ENCODE results near the gene CCDC146. TPM values are rescaled to one million over a fixed set of nuclear protein-coding genes. Genes with fewer than 3 reads are reported as not detected.
"Not testable (repeated sequence)": the region's sequence is repeated elsewhere in the genome, so short reads cannot be mapped to it uniquely, and the experiment has no call there.

Gene CCDC146
- total RNA-seq = 10 to 100 TPM in 6 of 7 donors, 1 to 10 TPM in 1; 7.2 to 44.6 (median 14.8) TPM
- polyA plus RNA-seq = 1 to 10 TPM; 5.3 to 6.8 TPM
- long read RNA-seq, donor 1, partial matches to known transcripts = 0 of 3 reads
- long read RNA-seq, donor 1, other reads (novel, unspliced or antisense) = 2 of 3 reads
- long read RNA-seq, donor 2, transcript CCDC146-204 (5 exons, 1,554 nt) = major isoform, 5 of 6 reads
- long read RNA-seq, donor 2, partial matches to known transcripts = 0 of 6 reads
- long read RNA-seq, donor 2, other reads (novel, unspliced or antisense) = 0 of 6 reads
- long read RNA-seq, donor 3, transcript CCDC146-204 (5 exons, 1,554 nt) = major isoform, 6 of 16 reads
- long read RNA-seq, donor 3, partial matches to known transcripts = 0 of 16 reads
- long read RNA-seq, donor 3, other reads (novel, unspliced or antisense) = 9 of 16 reads

GRCh38 chr7:77121860-77122681 is at the start of gene CCDC146:
CCDC146 (plus strand) TSS chr7:77122615; CDS start chr7:77167669, 45,054 bp downstream.
- peak within 1 kb of the TSS; percentile 38 to 58 for H3K27ac ChIP-seq

GRCh38 chr7:77074786-77075396 is 47.5 kb upstream of the CCDC146 start:
- 83 to 87% (median 87%) methylated on average over 4 to 5 of the region's 6 CpGs for WGBS, 3 donors
- H3K36me3 ChIP-seq; H3K27ac ChIP-seq; intact Hi-C loops (cut with DNase I); H3K4me1 ChIP-seq (ENCODE audit: insufficient read depth); H3K27me3 ChIP-seq; H3K9me3 ChIP-seq; H3K4me3 ChIP-seq; DNase-seq: not testable (repeated sequence)

More at GRCh38 chr7:77121860-77122681, at the start of gene CCDC146:
- intact Hi-C loops (cut with DNase I); H3K9me3 ChIP-seq; H3K4me1 ChIP-seq (ENCODE audit: insufficient read depth); H3K27me3 ChIP-seq; H3K36me3 ChIP-seq: not testable (repeated sequence)
- WGBS, 3 donors = 0 to 1% (median 0%) methylated on average over 25 to 50 of the region's 50 CpGs
- H3K4me3 ChIP-seq = peak within 1 kb of the TSS; percentile 80
- peak; percentile 96 to 99 (median 98) for DNase-seq

GRCh38 chr7:77077060-77077459 is 45.4 kb upstream of the CCDC146 start:
- DNase-seq; H3K4me3 ChIP-seq; H3K27me3 ChIP-seq; H3K4me1 ChIP-seq (ENCODE audit: insufficient read depth); H3K27ac ChIP-seq; intact Hi-C loops (cut with DNase I); H3K36me3 ChIP-seq; H3K9me3 ChIP-seq: not testable (repeated sequence)
- 43 to 85% (median 81%) methylated on average over 2 to 5 of the region's 5 CpGs for WGBS, 3 donors

- H3K9me3 ChIP-seq; DNase-seq; intact Hi-C loops (cut with DNase I); H3K27me3 ChIP-seq; H3K36me3 ChIP-seq; H3K27ac ChIP-seq; H3K4me3 ChIP-seq; H3K4me1 ChIP-seq (ENCODE audit: insufficient read depth): not testable (repeated sequence)
Observed at GRCh38 chr7:77079112-77079511, 43.3 kb upstream of the CCDC146 start.

GRCh38 chr7:77079624-77080023 is 42.8 kb upstream of the CCDC146 start:
- DNase-seq; H3K27ac ChIP-seq; H3K4me3 ChIP-seq; H3K4me1 ChIP-seq (ENCODE audit: insufficient read depth); H3K36me3 ChIP-seq; intact Hi-C loops (cut with DNase I); H3K9me3 ChIP-seq; H3K27me3 ChIP-seq: not testable (repeated sequence)
- WGBS, 3 donors = 65 to 93% (median 76%) methylated on average over 5 of the region's 5 CpGs

- H3K9me3 ChIP-seq; H3K4me1 ChIP-seq (ENCODE audit: insufficient read depth); H3K27me3 ChIP-seq; H3K36me3 ChIP-seq; intact Hi-C loops (cut with DNase I); H3K27ac ChIP-seq; H3K4me3 ChIP-seq; DNase-seq: not testable (repeated sequence)
- 92 to 100% (median 97%) methylated on average over 1 to 2 of the region's 2 CpGs for WGBS, 3 donors
Observed at GRCh38 chr7:77080236-77080635, 42.2 kb upstream of the CCDC146 start.

GRCh38 chr7:77082192-77082591 is 40.2 kb upstream of the CCDC146 start:
- WGBS, 3 donors = 95 to 98% (median 96%) methylated on average over 1 of the region's 1 CpG
- H3K4me3 ChIP-seq; H3K36me3 ChIP-seq; H3K4me1 ChIP-seq (ENCODE audit: insufficient read depth); H3K9me3 ChIP-seq; H3K27ac ChIP-seq; intact Hi-C loops (cut with DNase I); H3K27me3 ChIP-seq; DNase-seq: not testable (repeated sequence)

GRCh38 chr7:77092301-77092700 is 30.1 kb upstream of the CCDC146 start:
- H3K4me3 ChIP-seq; intact Hi-C loops (cut with DNase I); H3K27me3 ChIP-seq; H3K27ac ChIP-seq; H3K36me3 ChIP-seq; H3K4me1 ChIP-seq (ENCODE audit: insufficient read depth); H3K9me3 ChIP-seq; DNase-seq: not testable (repeated sequence)
- 25 to 84% (median 29%) methylated on average over 2 of the region's 2 CpGs for WGBS, 3 donors

GRCh38 chr7:77100501-77100900 is 21.9 kb upstream of the CCDC146 start:
- H3K9me3 ChIP-seq; H3K36me3 ChIP-seq; intact Hi-C loops (cut with DNase I); H3K27ac ChIP-seq; H3K4me1 ChIP-seq (ENCODE audit: insufficient read depth); DNase-seq; H3K4me3 ChIP-seq; H3K27me3 ChIP-seq: not testable (repeated sequence)
- WGBS, 3 donors = 96 to 100% (median 98%) methylated on average over 2 to 3 of the region's 3 CpGs

- intact Hi-C loops (cut with DNase I); H3K4me1 ChIP-seq (ENCODE audit: insufficient read depth); H3K36me3 ChIP-seq; H3K4me3 ChIP-seq; H3K27ac ChIP-seq; H3K9me3 ChIP-seq; H3K27me3 ChIP-seq; DNase-seq: not testable (repeated sequence)
- WGBS, 3 donors = 48 to 80% (median 71%) methylated on average over 1 of the region's 1 CpG
Observed at GRCh38 chr7:77101187-77101586, 21.2 kb upstream of the CCDC146 start.

- H3K36me3 ChIP-seq; H3K27me3 ChIP-seq; H3K4me3 ChIP-seq; H3K4me1 ChIP-seq (ENCODE audit: insufficient read depth); H3K9me3 ChIP-seq; DNase-seq; intact Hi-C loops (cut with DNase I); H3K27ac ChIP-seq: not testable (repeated sequence)
Observed at GRCh38 chr7:77102671-77103070, 19.7 kb upstream of the CCDC146 start.

All from ovary (tissue), 10 donors.